ENCODE results near the gene LRP1B.

The LRP1B gene

GRCh38 chr2:142131010-142131669 lies at the start of gene LRP1B:
TSS of gene LRP1B (minus strand) at chr2:142131016. CDS start at chr2:142130729, 287 bp downstream.
- DNase-seq = no peak

- no peak for DNase-seq
Observed at GRCh38 chr2:142179686-142180085, 48.9 kb upstream of the LRP1B start.

GRCh38 chr2:142178604-142179003 lies 47.8 kb upstream of the LRP1B start:
- no peak for DNase-seq

GRCh38 chr2:142176941-142177340 lies 46.1 kb upstream of the LRP1B start:
- DNase-seq = no peak

- DNase-seq = no peak
Observed at GRCh38 chr2:142175813-142176338, 45.1 kb upstream of the LRP1B start.

GRCh38 chr2:142174176-142174575 lies 43.4 kb upstream of the LRP1B start:
- DNase-seq = no peak

- no peak for DNase-seq
Observed at GRCh38 chr2:142170847-142171246, 40.0 kb upstream of the LRP1B start.

GRCh38 chr2:142165790-142166189 lies 35.0 kb upstream of the LRP1B start:
- no peak for DNase-seq

- no peak for DNase-seq
Observed at GRCh38 chr2:142153601-142154000, 22.8 kb upstream of the LRP1B start.

- DNase-seq = no peak
Observed at GRCh38 chr2:142150453-142150852, 19.6 kb upstream of the LRP1B start.

GRCh38 chr2:142144547-142144946 lies 13.7 kb upstream of the LRP1B start:
- DNase-seq = no peak

GRCh38 chr2:142142595-142142994 lies 11.8 kb upstream of the LRP1B start:
- no peak for DNase-seq

GRCh38 chr2:142140434-142140845 lies 9.6 kb upstream of the LRP1B start:
- no peak for DNase-seq

- no peak for DNase-seq
Observed at GRCh38 chr2:142139384-142139783, 8.6 kb upstream of the LRP1B start.

GRCh38 chr2:142136571-142136970 lies 5.8 kb upstream of the LRP1B start:
- DNase-seq = no peak

GRCh38 chr2:142134911-142135310 lies 4.1 kb upstream of the LRP1B start:
- DNase-seq = no peak

GRCh38 chr2:142130111-142131009 lies 456 bp downstream of the LRP1B start:
- no peak for DNase-seq

GRCh38 chr2:142128105-142128504 lies 2.7 kb downstream of the LRP1B start:
- DNase-seq = no peak

- no peak for DNase-seq
Observed at GRCh38 chr2:142127248-142127647, 3.6 kb downstream of the LRP1B start.

- no peak for DNase-seq
Observed at GRCh38 chr2:142124706-142125105, 6.1 kb downstream of the LRP1B start.

- DNase-seq = no peak
Observed at GRCh38 chr2:142119347-142119746, 11.5 kb downstream of the LRP1B start.

GRCh38 chr2:142112757-142113221 lies 18.0 kb downstream of the LRP1B start:
- no peak for DNase-seq

- DNase-seq = no peak
Observed at GRCh38 chr2:142104134-142104758, 26.6 kb downstream of the LRP1B start.

Data from CD4-positive, alpha-beta T cell treated with Interleukin-6 for 4 hours (primary cell).